GM12878 (cell line): ENCODE data around the gene TTL. TPM values are rescaled to one million over a fixed set of nuclear protein-coding genes. Genes with fewer than 3 reads are reported as not detected.

Source experiments
- ATAC-seq: fragments of 200-7000 bp; cut with Tn5 transposase; 3 replicates; pipeline ENCODE4 v1.9.1; 2020; ENCODE audit warnings: mild to moderate bottlenecking, moderate library complexity
- BruUV-seq: library from RNA; stranded (reverse); fragments of 400-500 nt; replicated peaks from 2 replicates; lab custom pipeline; 2021; lab: Mats Ljungman, UMichigan
- CTCF ChIA-PET: fragments of 300-600 bp; sonication (Branson Sonifier 250); formaldehyde crosslinking; extraction: SDS; loops from one replicate; lab custom pipeline; 2021; ENCODE audit warnings: inconsistent platforms; lab: Yijun Ruan, JAX
- POLR2A ChIA-PET: fragments of 350-600 bp; formaldehyde crosslinking; extraction: SDS; loops from one replicate; lab custom pipeline; 2021; ENCODE audit warnings: inconsistent platforms; lab: Charles Lee
- RAD21 ChIA-PET: fragments of 300-600 bp; sonication (Branson Sonifier 250); formaldehyde crosslinking; loops from one replicate; lab custom pipeline; 2023; ENCODE audit warnings: antibody characterized with exemption; ENCODE audit not compliant: unreplicated experiment; lab: Charles Lee
- SMC1A ChIA-PET: fragments of 300-600 bp; sonication (Branson Sonifier 250); formaldehyde crosslinking; loops from one replicate; lab custom pipeline; 2023; ENCODE audit not compliant: unreplicated experiment, uncharacterized antibody; lab: Charles Lee
- DNase-seq: peaks from one replicate; pipeline ENCODE4 v3.0.0-alpha.2; 2011; ENCODE audit warnings: low read depth, low spot score
- FAIRE-seq: peaks from 3 replicates; lab custom pipeline; 2011; peaks lifted over from hg19 to GRCh38; lab: Jason Lieb, UNC
- H2AFZ ChIP-seq: 2 replicates; pipeline ENCODE4 v1.6.0; 2011; ENCODE audit warnings: low read depth, low read length, control low read depth; ENCODE audit not compliant: control insufficient read depth
- H3K27ac ChIP-seq: 2 replicates; pipeline ENCODE4 v1.5.1; 2011; ENCODE audit warnings: control low read depth; ENCODE audit not compliant: control insufficient read depth, insufficient read depth
- H3K27me3 ChIP-seq, 2 experiments: replicated peaks in 1 of 2; 2 replicates each; pipeline versions ENCODE4 v1.6.0 to v1.6.1; 2011; ENCODE audit warnings: low read length in 1 of 2; ENCODE audit not compliant: control insufficient read depth in 2 of 2, insufficient read depth in 2 of 2
- H3K36me3 ChIP-seq, 2 experiments: 2 replicates each; pipeline ENCODE4 v1.5.1; 2011; ENCODE audit warnings: low read length in 1 of 2; ENCODE audit not compliant: control insufficient read depth in 2 of 2, insufficient read depth in 2 of 2
- H3K4me1 ChIP-seq: 2 replicates; pipeline ENCODE4 v1.6.1; 2011; ENCODE audit warnings: mild to moderate bottlenecking, low read length, moderate library complexity, mixed read lengths; ENCODE audit not compliant: control insufficient read depth, insufficient read depth
- H3K4me2 ChIP-seq: 2 replicates; pipeline ENCODE4 v1.6.0; 2011; ENCODE audit warnings: control low read depth; ENCODE audit not compliant: control insufficient read depth, insufficient read depth
- H3K4me3 ChIP-seq: fragments of 200-600 bp; sonication (generic); 2 replicates; pipeline ENCODE4 v1.5.1; 2016
- H3K79me2 ChIP-seq: 2 replicates; pipeline ENCODE4 v1.6.0; 2011; ENCODE audit warnings: low read length; ENCODE audit not compliant: control insufficient read depth, insufficient read depth
- H3K9ac ChIP-seq: 2 replicates; pipeline ENCODE4 v1.8.0; 2011; ENCODE audit warnings: low read length, control low read depth, mixed read lengths; ENCODE audit not compliant: control insufficient read depth, insufficient read depth
- H3K9me3 ChIP-seq: replicated peaks from 3 replicates; pipeline ENCODE4 v1.5.1; 2011; ENCODE audit warnings: mild to moderate bottlenecking, low read length; ENCODE audit not compliant: control insufficient read depth, insufficient read depth
- H4K20me1 ChIP-seq: 2 replicates; pipeline ENCODE4 v1.6.0; 2011; ENCODE audit not compliant: control insufficient read depth, insufficient read depth
- BACH1 ChIP-seq: fragments of 450-650 bp; IDR thresholded peaks from 2 replicates; pipeline ENCODE4 v1.6.1; 2017; ENCODE audit warnings: mild to moderate bottlenecking, borderline replicate concordance
- CEBPB ChIP-seq, 2 experiments: fragments of 150-350 bp in 1 of 2; IDR thresholded peaks; 2 replicates each; pipeline ENCODE4 v1.6.1; 2012 to 2014; ENCODE audit warnings: low read depth in 2 of 2, low read length in 2 of 2, borderline replicate concordance in 1 of 2, inconsistent platforms in 1 of 2
- PKNOX1 ChIP-seq: fragments of 450-650 bp; IDR thresholded peaks from 2 replicates; pipeline ENCODE4 v1.6.1; 2016; ENCODE audit warnings: mild to moderate bottlenecking
- SMAD1 ChIP-seq: fragments of 450-650 bp; IDR thresholded peaks from 2 replicates; pipeline ENCODE4 v1.6.1; 2018; ENCODE audit warnings: mild to moderate bottlenecking, low read depth; ENCODE audit not compliant: partially characterized antibody
- SMARCA5 ChIP-seq: fragments of 450-650 bp; IDR thresholded peaks from 2 replicates; pipeline ENCODE4 v1.6.1; 2017; ENCODE audit warnings: mild to moderate bottlenecking
- TAF1 ChIP-seq: IDR thresholded peaks from 2 replicates; pipeline ENCODE4 v1.6.1; 2011; ENCODE audit warnings: mild to moderate bottlenecking, low read depth, low read length, borderline replicate concordance
- ZNF687 ChIP-seq: fragments of 450-650 bp; IDR thresholded peaks from 2 replicates; pipeline ENCODE4 v1.6.1; 2017; ENCODE audit warnings: mild to moderate bottlenecking, moderate library complexity
- WGBS: methylation state at CpG from one replicate; pipeline ENCODE4 v1.1.6; 2016; ENCODE audit warnings: low lambda C conversion rate; ENCODE audit not compliant: insufficient replicate concordance, insufficient coverage; ENCODE audit errors: missing lambda C conversion rate; 5-methylcytosine and 5-hydroxymethylcytosine counted together
- in situ Hi-C: fragments of 300-500 bp; cut with MboI; formaldehyde crosslinking; loops from 9 replicates; pipeline ENCODE4 v1.14.3; 2018; ENCODE audit warnings: mixed read lengths
- intact Hi-C: fragments of 100-400 bp; cut with micrococcal nuclease; formaldehyde crosslinking; loops from one replicate; pipeline ENCODE4 v1.14.2; 2022; ENCODE audit not compliant: unreplicated experiment
- polyA plus RNA-seq, 11 experiments: library from polyadenylated mRNA; depleted of rRNA in 4 of 11; unstranded in 6 of 11; stranded (reverse) in 5 of 11; fragments of >200 nt; fragmentation: Nextera tagmentation in 4 of 11; fragmentation: Illumina TruSeq in 1 of 11; extraction: Ambion mirVana in 4 of 11; extraction: Trizol in 1 of 11; gene quantifications; 1 replicate in 1 of 11; 2 replicates in 10 of 11; pipeline versions ENCODE4 v1.2.1 to v1.2.3, GENCODE V29; 2011 to 2016; ENCODE audit warnings: inconsistent platforms in 2 of 11, missing spikeins in 2 of 11, low read depth in 1 of 11
- total RNA-seq, 4 experiments: library from RNA; depleted of rRNA in 3 of 4; stranded (reverse); fragments of >200 nt in 3 of 4; fragmentation: Illumina TruSeq in 1 of 4; extraction: Trizol in 1 of 4; gene quantifications; 2 replicates each; pipeline versions ENCODE4 v1.2.1 to v1.2.3, GENCODE V29; 2013 to 2021

The TTL gene
- total and polyA plus RNA-seq, 10 of the 15 experiments (the other 5 are each of a cell fraction or from before 2014, with no cell fraction given) = 3.9 to 27.1 (median 16.1) TPM

- Histone ChIP-seq H2AFZ (peak overlapping the region; percentile 99), H3K4me2 (peak overlapping the region; percentile 98), H3K36me3 (peaks cover 0 to 4% of the 10 kb centered on the region in 2 experiments; a peak in 1 of 4 replicates), H3K4me1 (peaks cover 20% of the 10 kb centered on the region), H3K4me3 (peak overlapping the region; percentile 89), H3K79me2 (peaks cover 11% of the 10 kb centered on the region), H3K9ac (peak overlapping the region; percentile 92), H3K9me3 (no peaks in the 10 kb centered on the region), H3K27ac (peak overlapping the region; percentile 95), H3K27me3 (no peaks in the 10 kb centered on the region), H4K20me1 (no peaks in the 10 kb centered on the region)
- in situ Hi-C loops = loop anchor here (5.0 kb wide), 1 partner anchor 103 kb away; the partner anchor contains the start of gene TTL
- POLR2A ChIA-PET = interaction anchor here (0.6 to 2.5 kb wide), 8 partner anchors 46 to 685 kb away, joined by 3 to 12 read pairs (median 4); partner anchors contain the start of gene TMEM87B
- SMC1A ChIA-PET = interaction anchor here (0.8 to 4.3 kb wide), 5 partner anchors 15 to 357 kb away, joined by 3 to 18 read pairs (median 7); no protein-coding TSS in a partner anchor
- TF ChIP-seq SMARCA5 = 0 out of 2 replicates have a peak, but pooled peaks have one; percentile 7
- TF ChIP-seq BACH1 = no peak
- TF ChIP-seq PKNOX1 = 0 out of 2 replicates have a peak, but pooled peaks have one; percentile 52
- no peak for TF ChIP-seq CEBPB (IDR thresholded peaks at IDR 0.05; ENCODE audit: borderline replicate concordance in 1 of 2, low read depth in 2 of 2, low read length in 2 of 2)
- TF ChIP-seq TAF1 = 0 out of 2 replicates have a peak, but pooled peaks have one; percentile 38
- peak; percentile 33 for TF ChIP-seq SMAD1
- 0 out of 2 replicates have a peak, but pooled peaks have one; percentile 39 for TF ChIP-seq ZNF687
- WGBS = 50% methylated on average over 3 of the region's 3 CpGs
- intact Hi-C loops = loop anchor here (5.0 kb wide), 2 partner anchors 463 to 528 kb away; partner anchors contain the start of gene TMEM87B
- RAD21 ChIA-PET = interaction anchor here (1.2 to 4.3 kb wide), 8 partner anchors 16 to 329 kb away, joined by 3 to 28 read pairs (median 7); partner anchors contain the start of gene ZC3H8
- no peak for DNase-seq
- peak; percentile 27 for FAIRE-seq
- ATAC-seq = no peak
- no TSS peak for BruUV-seq
- CTCF ChIA-PET = interaction anchor here (1.0 to 4.6 kb wide), 10 partner anchors 10 to 326 kb away, joined by 3 to 40 read pairs (median 3); partner anchors contain the start of gene SLC20A1
These were observed 102.9 kb downstream of the TTL start for GRCh38 chr2:112584891-112585250.
